Measurements from ENCODE around the gene AKAP6. TPM values are rescaled to one million over a fixed set of nuclear protein-coding genes. Genes with fewer than 3 reads are reported as not detected.

Gene AKAP6
- total RNA-seq, 2 donors from 2014 or later, result 98.2 to 111 TPM

DNA sequence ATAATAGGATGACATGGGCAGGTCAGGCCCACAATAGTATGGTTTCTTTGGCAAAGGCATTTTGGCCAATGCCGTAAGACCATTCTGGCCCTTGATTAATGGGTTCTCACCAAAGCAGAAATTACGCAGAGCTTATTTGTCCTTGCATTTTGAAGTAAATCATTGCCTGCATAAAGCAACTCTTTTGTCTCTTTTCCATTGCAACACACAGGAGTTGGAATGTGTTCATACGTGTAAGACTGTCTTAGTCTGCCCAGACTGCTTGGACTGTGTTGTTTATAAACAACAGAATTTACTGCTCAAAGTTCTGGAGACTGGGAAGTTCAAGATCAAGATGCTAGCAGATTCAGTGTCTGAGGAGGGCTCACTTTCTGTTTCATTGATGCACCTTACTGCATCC is 506.8 kb downstream of the AKAP6 start:
- DNase-seq, result no peak
- no peak for ATAC-seq
- intact Hi-C loops (cut with DNase I), result loop anchor here in 1 of 2 donors (10.0 kb wide), 1 partner anchor 99 kb away; the partner anchor contains the start of gene NPAS3

DNA sequence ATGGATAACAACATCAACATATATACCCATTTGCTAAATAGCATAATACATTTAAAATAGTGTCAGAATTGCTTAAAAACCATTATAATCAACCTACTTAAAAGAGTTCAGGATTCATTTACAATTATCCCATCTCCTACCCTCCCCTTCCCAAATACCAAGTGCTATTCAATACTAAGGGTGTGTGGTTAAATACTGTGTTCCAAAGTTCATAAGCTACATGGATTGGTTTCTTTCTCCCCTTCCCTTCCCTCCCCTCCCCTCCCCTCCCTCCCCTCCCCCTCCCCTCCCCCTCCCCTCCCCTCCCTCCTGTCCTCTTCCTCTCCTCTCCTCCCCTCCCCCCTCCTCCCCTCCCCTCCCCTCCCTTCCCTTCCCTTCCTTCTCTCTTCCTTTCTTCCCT is 512.6 kb downstream of the AKAP6 start:
- DNase-seq, result no peak
- no peak for ATAC-seq
- intact Hi-C loops (cut with DNase I), result no loop called here

DNA sequence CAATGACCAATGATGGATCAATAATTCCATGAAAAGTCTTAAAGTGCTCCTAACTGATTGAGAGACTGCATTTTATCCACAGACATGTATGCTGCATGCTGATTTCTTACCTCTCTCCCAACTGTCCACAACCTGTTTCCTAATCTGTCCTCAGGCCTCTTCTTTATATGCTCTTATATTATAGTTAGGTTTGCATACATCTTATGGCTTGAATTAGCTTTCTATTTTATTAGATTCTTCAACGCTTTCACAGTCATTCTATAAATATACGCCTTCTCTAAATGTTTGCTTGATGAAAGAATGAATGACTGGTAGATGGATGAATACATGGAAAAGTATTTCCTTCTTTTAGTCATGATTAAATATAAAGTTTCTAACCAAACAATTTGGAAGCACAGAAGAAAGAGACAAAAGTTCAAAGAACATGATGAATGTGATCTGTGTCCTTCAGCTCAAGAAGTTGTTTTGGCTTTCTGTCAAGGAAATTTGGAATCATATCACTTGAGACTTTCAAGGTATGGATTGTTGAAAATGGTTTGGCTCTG is 517.8 kb downstream of the AKAP6 start:
- DNase-seq (no peak), ATAC-seq (no peak)
- intact Hi-C loops (cut with DNase I), result no loop called here

DNA sequence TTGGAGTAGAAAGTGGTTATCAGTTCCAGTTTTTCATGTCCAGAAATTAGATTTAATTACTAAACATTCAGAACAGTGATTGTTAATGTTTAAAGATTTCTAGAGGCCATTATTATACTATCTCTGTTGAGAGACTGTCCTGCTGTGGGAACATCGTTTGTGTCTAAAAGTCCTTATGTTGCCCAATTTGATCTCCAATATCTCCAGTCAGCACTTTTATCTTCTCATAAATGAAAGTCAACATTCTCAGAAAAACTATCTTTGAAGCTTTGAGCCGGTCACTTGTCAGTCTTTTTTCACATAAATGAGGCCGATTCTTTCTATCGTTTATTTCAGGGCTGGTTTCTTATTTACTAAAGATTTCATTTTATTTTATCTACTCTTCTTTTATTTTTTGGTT is 518.8 kb downstream of the AKAP6 start:
- no peak for DNase-seq
- no peak for ATAC-seq
- intact Hi-C loops (cut with DNase I), result no loop called here

DNA sequence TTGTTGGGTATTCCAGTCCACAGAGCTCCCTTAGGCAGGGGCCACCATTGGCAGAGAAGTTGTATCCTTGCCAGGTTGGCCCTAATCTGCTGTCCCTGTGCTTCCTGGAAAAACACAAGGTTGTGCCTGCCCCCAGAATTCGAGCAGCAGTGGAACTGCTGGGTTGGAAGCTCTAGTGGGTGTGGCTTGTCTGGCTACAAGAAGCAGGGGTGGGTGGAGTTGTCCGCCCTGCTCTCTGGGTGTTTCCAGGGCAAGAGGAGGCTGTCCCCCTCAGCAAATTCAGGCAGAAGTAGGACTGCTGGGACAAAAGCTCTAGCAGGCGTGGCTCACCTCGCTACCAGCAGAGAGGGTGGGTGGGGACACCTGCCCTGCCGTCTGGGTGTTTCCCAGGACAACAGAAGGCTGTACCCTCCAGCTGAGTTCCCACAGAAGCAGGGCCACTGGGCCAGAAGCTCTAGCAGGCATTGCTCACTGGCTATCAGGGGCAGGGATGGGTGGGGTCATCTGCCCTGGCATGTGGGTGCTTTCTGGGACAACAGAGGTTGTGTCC is 536.8 kb downstream of the AKAP6 start:
- DNase-seq (peak; percentile 26), ATAC-seq (peak in 1 of 2 donors; percentile 27)
- intact Hi-C loops (cut with DNase I), result no loop called here

GRCh38 chr14:32883188-32883587 is 554.1 kb downstream of the AKAP6 start:
- DNase-seq, result no peak
- no peak for ATAC-seq
- intact Hi-C loops (cut with DNase I), result no loop called here

Other genes starting within 250 kb of the AKAP6 start
- not detected for gene RNU6-7, start 127.3 kb upstream of the AKAP6 start, total RNA-seq
- not detected for gene RNU6-8, start 126.0 kb upstream of the AKAP6 start, total RNA-seq